Activated T-cell treated with anti-CD3 and anti-CD28 coated beads for 24 hours (primary cell): ENCODE measurements around the gene PPM1B.
A peak's percentile ranks its signal among the peaks of the same experiment; 100 is the strongest.
"Not testable (repeated sequence)": the region's sequence is repeated elsewhere in the genome, so short reads cannot be mapped to it uniquely, and the experiment has no call there.

Experiments
- DNase-seq: peaks from one replicate; pipeline ENCODE4 v3.0.0-alpha.2; 2020; ENCODE audit warnings: low read depth

PPM1B gene

GRCh38 chr2:44168681-44169154 is at the start of gene PPM1B:
Gene PPM1B, plus strand, starts transcription at chr2:44168875. Its CDS starts 32,325 bp downstream, at chr2:44201200.
- peak; percentile 99 for DNase-seq

GRCh38 chr2:44119878-44120277 is 48.8 kb upstream of the PPM1B start:
- DNase-seq = no peak

- DNase-seq = peak; percentile 37
These were observed 48.2 kb upstream of the PPM1B start for GRCh38 chr2:44120428-44120827.

- DNase-seq = no peak
These were observed 46.8 kb upstream of the PPM1B start for GRCh38 chr2:44121899-44122298.

- no peak for DNase-seq
These were observed 44.2 kb upstream of the PPM1B start for GRCh38 chr2:44124500-44124899.

GRCh38 chr2:44126106-44126797 is 42.4 kb upstream of the PPM1B start:
- no peak for DNase-seq

GRCh38 chr2:44130441-44130840 is 38.2 kb upstream of the PPM1B start:
- DNase-seq = no peak

GRCh38 chr2:44131177-44131576 is 37.5 kb upstream of the PPM1B start:
- DNase-seq = no peak

- not testable (repeated sequence) for DNase-seq
These were observed 35.1 kb upstream of the PPM1B start for GRCh38 chr2:44133602-44134001.

GRCh38 chr2:44134848-44135247 is 33.8 kb upstream of the PPM1B start:
- DNase-seq = no peak

GRCh38 chr2:44135296-44135695 is 33.4 kb upstream of the PPM1B start:
- no peak for DNase-seq

- DNase-seq = no peak
These were observed 32.9 kb upstream of the PPM1B start for GRCh38 chr2:44135771-44136170.

GRCh38 chr2:44136252-44136651 is 32.4 kb upstream of the PPM1B start:
- no peak for DNase-seq

GRCh38 chr2:44137048-44137447 is 31.6 kb upstream of the PPM1B start:
- DNase-seq = no peak

- DNase-seq = no peak
These were observed 30.7 kb upstream of the PPM1B start for GRCh38 chr2:44137872-44138551.

- DNase-seq = no peak
These were observed 28.9 kb upstream of the PPM1B start for GRCh38 chr2:44139741-44140140.

GRCh38 chr2:44142306-44142705 is 26.4 kb upstream of the PPM1B start:
- no peak for DNase-seq

- no peak for DNase-seq
These were observed 25.0 kb upstream of the PPM1B start for GRCh38 chr2:44143701-44144100.

GRCh38 chr2:44148999-44149398 is 19.7 kb upstream of the PPM1B start:
- DNase-seq = no peak

GRCh38 chr2:44150473-44150872 is 18.2 kb upstream of the PPM1B start:
- no peak for DNase-seq

GRCh38 chr2:44152865-44153669 is 15.6 kb upstream of the PPM1B start:
- no peak for DNase-seq

GRCh38 chr2:44155666-44156446 is 12.8 kb upstream of the PPM1B start:
- DNase-seq = no peak
